Liver (tissue), 9 donors: Measurements from ENCODE around the gene IGFALS. TPM values are rescaled to one million over a fixed set of nuclear protein-coding genes. Genes with fewer than 3 reads are reported as not detected.

Experiments
- DNase-seq: peaks from one replicate; pipeline ENCODE4 v3.0.0-alpha.2; 2017; ENCODE audit warnings: low spot score
- H3K27ac ChIP-seq, 2 donors: one replicate each; pipeline ENCODE4 v1.7.0; 2013; ENCODE audit warnings: inconsistent platforms in 2 of 2, low read length in 2 of 2, control low read depth in 1 of 2, low read depth in 1 of 2, mild to moderate bottlenecking in 1 of 2
- H3K27me3 ChIP-seq, 4 donors: one replicate each; pipeline versions ENCODE4 v1.6.1 to v1.7.0; 2013; ENCODE audit warnings: low read length in 3 of 4, inconsistent platforms in 1 of 4, mild to moderate bottlenecking in 1 of 4, moderate library complexity in 1 of 4; ENCODE audit not compliant: control insufficient read depth in 4 of 4, insufficient read depth in 4 of 4
- H3K36me3 ChIP-seq, 4 donors: one replicate each; pipeline versions ENCODE4 v1.6.1 to v1.7.0; 2013; ENCODE audit warnings: low read length in 3 of 4, mild to moderate bottlenecking in 3 of 4, low read depth in 1 of 4, moderate library complexity in 1 of 4; ENCODE audit not compliant: control insufficient read depth in 4 of 4, insufficient read depth in 3 of 4
- H3K4me1 ChIP-seq, 4 donors: one replicate each; pipeline versions ENCODE4 v1.6.1 to v1.7.0; 2013; ENCODE audit warnings: low read length in 3 of 4, mild to moderate bottlenecking in 3 of 4, moderate library complexity in 1 of 4; ENCODE audit not compliant: control insufficient read depth in 4 of 4, insufficient read depth in 4 of 4
- H3K4me3 ChIP-seq, 3 donors: one replicate each; pipeline versions ENCODE4 v1.6.1 to v1.7.0; 2013; ENCODE audit warnings: low read length in 3 of 3, control low read depth in 1 of 3, low read depth in 1 of 3, mild to moderate bottlenecking in 1 of 3
- H3K9ac ChIP-seq, 2 donors: one replicate each; pipeline ENCODE4 v1.7.0; 2013; ENCODE audit warnings: low read length in 2 of 2, mild to moderate bottlenecking in 2 of 2, moderate library complexity in 2 of 2, control low read depth in 1 of 2, low read depth in 1 of 2
- H3K9me3 ChIP-seq, 4 donors: one replicate each; pipeline versions ENCODE4 v1.6.1 to v1.7.0; 2013; ENCODE audit warnings: low read length in 3 of 4; ENCODE audit not compliant: control insufficient read depth in 4 of 4
- CTCF ChIP-seq: fragments of 150-350 bp; IDR thresholded peaks from 2 replicates; pipeline ENCODE4 v1.5.1; 2017; ENCODE audit warnings: improper control_type of control experiment, low read depth, low read length; ENCODE audit not compliant: missing input control
- EGR1 ChIP-seq, 2 donors: IDR thresholded peaks; 2 replicates each; pipeline ENCODE4 v1.6.1; 2016 to 2018; ENCODE audit warnings: antibody characterized with exemption in 2 of 2, low read depth in 2 of 2
- FOXA1 ChIP-seq: IDR thresholded peaks from 2 replicates; pipeline ENCODE4 v1.6.1; 2016; ENCODE audit warnings: antibody characterized with exemption
- FOXA2 ChIP-seq: IDR thresholded peaks from 2 replicates; pipeline ENCODE4 v1.6.1; 2016; ENCODE audit warnings: antibody characterized with exemption
- GABPA ChIP-seq, 2 donors: IDR thresholded peaks in 1 of 2; conservative IDR thresholded peaks in 1 of 2; 2 replicates each; pipeline ENCODE4 v1.6.1; 2016; ENCODE audit warnings: antibody characterized with exemption in 2 of 2, mild to moderate bottlenecking in 1 of 2, moderate library complexity in 1 of 2
- HNF4A ChIP-seq, 2 donors: conservative IDR thresholded peaks; 2 replicates each; pipeline ENCODE4 v1.6.1; 2016; ENCODE audit warnings: antibody characterized with exemption in 2 of 2, mild to moderate bottlenecking in 2 of 2
- HNF4G ChIP-seq: IDR thresholded peaks from 2 replicates; pipeline ENCODE4 v1.6.1; 2016; ENCODE audit warnings: antibody characterized with exemption
- JUND ChIP-seq, 2 donors: IDR thresholded peaks; 2 replicates each; pipeline ENCODE4 v1.6.1; 2016; ENCODE audit warnings: antibody characterized with exemption in 2 of 2
- MAX ChIP-seq: IDR thresholded peaks from 2 replicates; pipeline ENCODE4 v1.6.1; 2016; ENCODE audit warnings: antibody characterized with exemption
- NR2F2 ChIP-seq: IDR thresholded peaks from 2 replicates; pipeline ENCODE4 v1.6.1; 2016; ENCODE audit warnings: antibody characterized with exemption
- RAD21 ChIP-seq, 2 donors: IDR thresholded peaks; 2 replicates each; pipeline ENCODE4 v1.6.1; 2016; ENCODE audit warnings: antibody characterized with exemption in 2 of 2, mild to moderate bottlenecking in 2 of 2
- REST ChIP-seq: IDR thresholded peaks from 2 replicates; pipeline ENCODE4 v1.6.1; 2016; ENCODE audit warnings: antibody characterized with exemption, mild to moderate bottlenecking
- TAF1 ChIP-seq: conservative IDR thresholded peaks from 2 replicates; pipeline ENCODE4 v1.6.1; 2016; ENCODE audit warnings: antibody characterized with exemption, mild to moderate bottlenecking
- YY1 ChIP-seq: IDR thresholded peaks from 2 replicates; pipeline ENCODE4 v1.6.1; 2016; ENCODE audit warnings: antibody characterized with exemption, mild to moderate bottlenecking
- WGBS: extraction: QIAGEN DNeasy Blood & Tissue Kit; methylation state at CpG from one replicate; pipeline ENCODE4 v1.1.7; 2013; 5-methylcytosine and 5-hydroxymethylcytosine counted together
- polyA plus RNA-seq, 2 donors: library from polyadenylated mRNA; stranded (reverse) in 1 of 2; unstranded in 1 of 2; fragments of 200-250 nt in 1 of 2; fragments of >200 nt in 1 of 2; fragmentation: Nextera tagmentation in 1 of 2; extraction: Ambion mirVana in 1 of 2; gene quantifications; one replicate each; pipeline versions ENCODE4 v1.2.1 to v1.2.3, GENCODE V29; 2013 to 2015
- total RNA-seq, 2 donors: library from RNA; depleted of rRNA; stranded (reverse); fragments of >200 nt; gene quantifications; one replicate each; pipeline ENCODE4 v1.2.3, GENCODE V29; 2014
- TF ChIP-seq, protein P1 (sequence below): IDR thresholded peaks from 2 replicates; pipeline ENCODE4 v1.6.1; 2016; ENCODE audit warnings: antibody characterized with exemption
- donor health status: healthy.
- donor health status: healthy.
- donor health status: healthy.
- donor health status: healthy.
- donor health status: healthy.

Gene IGFALS
- total and polyA plus RNA-seq, 4 donors: 19.8 to 161 (median 68.4) TPM

DNA sequence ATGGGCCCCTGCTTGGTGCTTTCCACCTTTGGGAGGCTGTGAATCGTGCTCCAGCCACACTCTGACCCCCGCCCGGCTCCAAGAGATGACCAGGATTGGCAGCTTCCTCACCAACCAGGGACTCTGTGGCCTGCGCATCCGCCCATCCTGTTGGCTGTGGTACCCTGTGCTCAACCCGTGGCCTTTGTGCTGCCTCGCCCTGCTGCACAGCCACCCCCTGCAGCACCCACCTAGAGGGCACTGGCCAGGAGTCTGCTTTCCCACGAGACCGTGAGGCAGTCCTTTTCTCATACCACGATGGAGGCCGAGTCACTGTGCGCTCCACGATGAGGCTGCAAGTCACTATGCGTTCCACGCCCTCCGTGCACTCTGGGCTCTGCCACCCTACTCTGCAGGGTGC lies 41.6 kb downstream of the IGFALS start:
- 97% methylated on average over 16 of the region's 16 CpGs for whole genome bisulfite sequencing
- Histone ChIP-seq H3K4me1 (no peaks in the 10 kb centered on the region), H3K36me3 (peaks cover 5 to 48% (median 29%) of the 10 kb centered on the region in 4 donors), H3K27ac (no peak overlapping the region), H3K9ac (no peak overlapping the region), H3K27me3 (no peaks in the 10 kb centered on the region), H3K4me3 (no peak overlapping the region), H3K9me3 (no peaks in the 10 kb centered on the region)
- no peak for TF ChIP-seq TAF1
- no peak for TF ChIP-seq JUND (IDR thresholded peaks at IDR 0.05)
- no peak for TF ChIP-seq GABPA (IDR thresholded peaks at IDR 0.05 in 1 of 2, conservative IDR thresholded peaks at IDR 0.05 in 1 of 2)
- TF ChIP-seq RAD21 (IDR thresholded peaks at IDR 0.05): no peak
- no peak for TF ChIP-seq FOXA2
- no peak for TF ChIP-seq REST
- no peak for DNase-seq

DNA sequence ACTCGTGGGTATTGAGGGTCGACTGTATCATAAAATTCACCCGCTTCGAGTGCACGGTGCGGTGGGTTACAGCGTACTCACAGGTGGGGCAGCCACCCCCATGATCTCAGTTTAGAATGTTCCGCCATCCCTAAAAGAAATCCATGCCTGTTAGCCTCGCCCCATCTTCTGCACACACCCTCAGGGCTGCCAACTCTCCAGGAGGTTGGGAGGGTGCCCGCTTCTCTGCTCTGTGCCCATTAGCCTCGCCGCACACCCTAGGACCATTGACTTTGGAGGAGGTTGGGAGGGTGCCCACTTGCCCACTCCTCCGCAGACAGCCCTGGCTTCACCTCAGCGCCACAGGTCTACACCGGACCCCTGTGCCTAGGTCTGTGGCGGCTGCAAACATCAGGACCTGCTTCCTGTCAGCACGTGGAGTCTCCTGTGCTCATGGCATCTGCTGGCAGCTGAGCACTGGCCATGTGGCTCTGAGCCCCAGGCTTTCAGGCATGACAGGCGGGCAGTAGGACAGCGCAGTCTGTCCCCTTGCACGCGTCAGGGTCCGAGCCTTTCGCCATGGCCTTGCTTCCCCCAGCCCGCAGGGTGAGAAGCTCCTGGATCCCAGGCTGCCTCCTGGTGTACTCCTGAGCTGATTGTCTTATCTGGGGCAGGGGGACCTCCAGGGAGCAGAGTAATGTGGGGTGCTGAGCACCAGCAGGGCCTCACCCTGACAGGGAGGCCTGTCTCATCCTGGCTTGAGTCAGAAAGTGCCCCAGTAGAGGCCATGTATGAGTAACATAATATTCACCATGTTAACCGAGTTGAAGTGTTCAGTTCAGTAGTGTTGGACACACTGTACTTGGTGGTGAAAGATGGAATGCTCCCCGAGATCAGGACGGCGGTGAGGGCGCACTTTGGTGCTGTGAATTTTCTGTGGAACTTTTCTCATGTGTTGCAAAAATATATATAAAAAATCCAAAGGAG lies 44.1 kb downstream of the IGFALS start:
- Histone ChIP-seq H3K36me3 (peaks cover 4 to 54% (median 31%) of the 10 kb centered on the region in 4 donors), H3K27ac (no peak overlapping the region), H3K9me3 (no peaks in the 10 kb centered on the region), H3K4me3 (no peak overlapping the region), H3K4me1 (no peaks in the 10 kb centered on the region), H3K27me3 (no peaks in the 10 kb centered on the region), H3K9ac (no peak overlapping the region)
- no peak for DNase-seq
- 97% methylated on average over 29 of the region's 29 CpGs for WGBS
- no peak for TF ChIP-seq EGR1 (IDR thresholded peaks at IDR 0.05; ENCODE audit: low read depth in 2 of 2)
- TF ChIP-seq, protein P1, sequence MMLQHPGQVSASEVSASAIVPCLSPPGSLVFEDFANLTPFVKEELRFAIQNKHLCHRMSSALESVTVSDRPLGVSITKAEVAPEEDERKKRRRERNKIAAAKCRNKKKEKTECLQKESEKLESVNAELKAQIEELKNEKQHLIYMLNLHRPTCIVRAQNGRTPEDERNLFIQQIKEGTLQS: no peak
- TF ChIP-seq MAX: no peak
- TF ChIP-seq HNF4G: no peak
- TF ChIP-seq HNF4A (conservative IDR thresholded peaks at IDR 0.05): no peak
- no peak for TF ChIP-seq FOXA1
- no peak for TF ChIP-seq YY1
- TF ChIP-seq GABPA (IDR thresholded peaks at IDR 0.05 in 1 of 2, conservative IDR thresholded peaks at IDR 0.05 in 1 of 2): no peak
- no peak for TF ChIP-seq JUND (IDR thresholded peaks at IDR 0.05)
- no peak for TF ChIP-seq FOXA2
- no peak for TF ChIP-seq NR2F2
- no peak for TF ChIP-seq TAF1
- TF ChIP-seq CTCF: no peak
- no peak for TF ChIP-seq REST
